ENCODE data around the gene TMEM256.

Gene TMEM256

DNA sequence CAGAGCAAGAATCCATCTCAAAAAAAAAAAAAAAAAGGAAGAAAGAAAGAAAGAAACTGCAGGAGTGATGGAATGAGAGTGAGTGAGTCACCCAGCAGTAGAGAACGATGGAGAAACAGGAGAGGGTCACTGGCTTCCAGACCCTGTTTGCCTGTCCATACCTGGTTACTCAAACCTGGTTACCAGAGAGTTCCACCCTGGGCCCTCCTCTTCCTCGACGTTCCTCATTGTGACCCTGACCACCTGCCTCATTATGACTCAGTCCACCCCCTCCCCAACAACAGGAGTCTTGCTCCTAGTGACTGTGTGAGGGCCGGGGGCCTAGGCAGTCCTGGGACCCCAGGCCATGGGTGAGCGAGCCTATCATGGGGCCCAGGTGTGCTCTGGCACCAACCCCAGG, 24.7 kb upstream of the TMEM256 start, which contains the start of gene SPEM3:
SPEM3 (plus strand) TSS at position 301 of the 400 bp plus-strand sequence; CDS start at position 347, 46 bp downstream.
- no peak for DNase-seq

GRCh38 chr17:7427549-7427948, 23.7 kb upstream of the TMEM256 start:
- no peak for DNase-seq

GRCh38 chr17:7426896-7427489, 23.1 kb upstream of the TMEM256 start:
- DNase-seq, result no peak

GRCh38 chr17:7426203-7426863, 22.4 kb upstream of the TMEM256 start:
- no peak for DNase-seq

- no peak for DNase-seq
These were observed 21.9 kb upstream of the TMEM256 start for GRCh38 chr17:7425756-7426155.

- no peak for DNase-seq
These were observed 21.4 kb upstream of the TMEM256 start, which contains the start of gene SPEM2 for GRCh38 chr17:7425316-7425715. Gene SPEM2 (plus strand): TSS chr17:7425616. CDS start chr17:7425689, 73 bp downstream.

- no peak for DNase-seq
These were observed 19.8 kb upstream of the TMEM256 start for GRCh38 chr17:7423679-7424078.

DNA sequence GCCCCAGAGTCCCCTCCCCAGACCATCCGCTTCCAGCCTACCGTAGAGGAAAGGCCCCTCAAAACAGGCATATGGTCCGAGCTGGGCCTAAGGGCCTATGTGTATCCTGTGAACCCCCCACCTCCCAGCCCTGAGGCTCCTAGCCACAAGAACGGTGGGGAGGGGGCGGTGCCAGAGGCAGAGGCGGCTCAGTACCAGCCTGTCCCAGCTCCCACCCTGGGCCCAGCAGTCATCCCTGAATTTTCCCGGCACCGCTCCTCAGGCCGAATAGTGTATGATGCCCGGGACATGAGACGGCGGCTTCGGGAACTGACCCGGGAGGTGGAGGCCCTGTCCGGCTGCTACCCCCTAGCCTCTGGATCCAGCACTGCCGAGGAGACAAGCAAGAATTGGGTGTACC, 17.3 kb upstream of the TMEM256 start:
- DNase-seq, result no peak

DNA sequence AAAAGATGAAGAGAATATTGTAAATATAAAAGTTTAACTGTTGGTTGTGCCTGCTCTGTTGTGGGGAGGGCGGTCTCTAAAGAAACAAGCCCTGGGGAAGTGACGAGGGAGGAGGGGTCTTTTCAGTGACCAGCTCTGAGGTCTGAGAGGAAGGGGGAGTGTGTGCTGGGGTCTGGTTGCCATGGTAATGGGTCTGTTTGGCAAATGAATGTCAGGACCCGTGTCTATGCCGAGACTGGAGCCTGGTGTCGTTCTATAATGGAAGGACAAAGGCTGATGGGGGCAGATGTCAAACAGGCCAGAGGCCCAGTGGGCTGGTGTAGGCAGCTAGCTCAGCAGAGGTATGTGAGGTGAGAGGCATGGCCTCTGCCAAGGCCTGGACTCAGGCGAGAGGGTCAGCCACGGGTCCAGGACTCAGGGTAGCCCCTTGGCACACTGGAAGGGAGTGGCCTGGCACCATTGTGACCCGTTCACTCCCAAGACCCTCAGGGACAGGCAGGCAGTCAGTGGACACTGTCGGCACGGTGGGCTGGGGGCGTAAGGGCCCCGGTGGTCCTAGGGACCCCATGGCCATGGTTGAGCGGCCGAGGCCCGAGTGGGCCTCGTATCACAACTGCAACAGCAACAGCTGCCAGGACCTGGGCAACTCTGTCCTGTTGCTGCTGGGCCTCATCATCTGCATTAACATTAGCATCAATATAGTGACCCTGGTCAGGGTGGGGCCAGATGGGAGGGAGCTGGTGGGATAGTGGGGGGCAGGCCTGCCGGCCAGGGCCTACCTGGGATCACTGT, 16.1 kb upstream of the TMEM256 start, which contains the start of gene SPEM1:
SPEM1 (plus strand) TSS at position 506 of the 792 bp plus-strand sequence; CDS start at position 567, 61 bp downstream.
- no peak for DNase-seq

DNA sequence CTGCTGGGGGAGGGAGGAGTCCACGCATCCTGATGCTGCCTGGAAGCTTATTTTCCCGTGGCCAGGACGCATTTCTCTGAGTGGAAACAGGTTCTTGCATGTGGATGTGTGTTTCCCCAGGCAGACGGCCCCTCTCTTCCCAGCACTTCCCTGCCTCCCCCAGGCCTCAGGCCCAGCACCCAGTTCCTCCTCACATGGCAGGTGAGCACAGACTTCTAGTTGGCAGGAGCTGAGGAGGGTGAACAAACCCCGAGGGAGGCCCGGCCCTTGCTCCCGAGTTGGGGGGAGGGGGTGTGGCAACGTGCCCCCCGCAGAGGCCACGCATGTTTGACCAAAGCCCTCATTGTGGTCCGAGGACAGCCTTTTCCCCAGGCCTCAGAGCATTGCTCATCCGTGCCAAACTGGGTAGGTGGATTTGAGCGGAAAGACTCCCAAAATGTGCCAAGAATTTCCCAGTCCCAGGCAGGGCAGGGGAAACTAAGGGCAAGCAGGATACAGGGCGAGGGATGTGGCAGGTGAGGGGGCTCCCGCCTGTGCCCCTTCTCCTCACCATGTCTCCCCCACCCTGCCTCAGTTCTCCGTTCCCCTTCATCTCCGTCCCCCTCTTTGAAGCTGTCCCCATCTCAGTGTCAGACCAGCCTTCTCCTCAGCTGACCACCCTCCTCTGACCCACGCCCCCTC, 14.7 kb upstream of the TMEM256 start:
- no peak for DNase-seq

- DNase-seq, result no peak
These were observed 13.3 kb upstream of the TMEM256 start for GRCh38 chr17:7417056-7417655.

DNA sequence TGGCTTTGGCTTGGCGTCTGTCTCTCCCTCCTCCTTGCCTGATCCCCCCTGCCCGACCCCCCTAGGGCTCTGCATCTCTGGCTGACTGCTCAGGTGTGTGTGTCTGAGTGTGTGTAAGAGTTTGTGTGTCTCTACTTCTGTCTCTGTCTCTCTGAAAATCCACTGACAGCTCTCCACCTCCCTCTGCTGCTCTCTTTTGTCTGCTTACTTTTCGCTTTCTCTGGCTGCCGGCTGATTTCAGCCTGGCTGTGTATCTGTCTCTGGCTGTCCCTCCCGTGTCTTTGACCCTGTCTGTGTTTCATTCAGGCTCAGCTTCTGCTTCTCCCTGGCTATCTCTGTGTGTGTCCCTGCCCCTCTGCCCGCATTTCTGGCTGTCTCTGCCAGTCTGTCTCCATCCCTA, 12.4 kb upstream of the TMEM256 start:
- no peak for DNase-seq

DNA sequence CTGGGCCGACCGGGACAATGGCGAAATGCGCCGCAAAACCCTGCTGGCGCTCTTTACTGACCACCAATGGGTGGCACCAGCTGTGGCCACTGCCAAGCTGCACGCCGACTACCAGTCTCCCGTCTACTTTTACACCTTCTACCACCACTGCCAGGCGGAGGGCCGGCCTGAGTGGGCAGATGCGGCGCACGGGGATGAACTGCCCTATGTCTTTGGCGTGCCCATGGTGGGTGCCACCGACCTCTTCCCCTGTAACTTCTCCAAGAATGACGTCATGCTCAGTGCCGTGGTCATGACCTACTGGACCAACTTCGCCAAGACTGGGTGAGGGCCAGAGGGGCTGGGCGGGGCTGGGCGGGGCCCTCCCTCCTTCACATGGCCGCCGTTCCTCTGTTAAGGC, 11.9 kb upstream of the TMEM256 start:
- DNase-seq, result no peak

DNA sequence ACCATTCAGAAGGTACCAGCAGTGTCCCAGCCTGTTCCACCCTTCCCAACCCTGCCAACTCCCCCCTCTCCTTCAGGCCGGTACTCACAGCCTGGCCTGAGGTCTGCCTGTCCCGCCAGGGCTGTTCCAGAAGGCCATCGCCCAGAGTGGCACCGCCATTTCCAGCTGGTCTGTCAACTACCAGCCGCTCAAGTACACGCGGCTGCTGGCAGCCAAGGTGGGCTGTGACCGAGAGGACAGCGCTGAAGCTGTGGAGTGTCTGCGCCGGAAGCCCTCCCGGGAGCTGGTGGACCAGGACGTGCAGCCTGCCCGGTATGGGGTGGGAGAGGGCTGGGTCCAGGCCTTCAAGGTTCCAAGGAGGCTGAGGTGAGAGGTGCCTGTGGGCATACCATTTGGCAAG, 10.9 kb upstream of the TMEM256 start:
- no peak for DNase-seq

GRCh38 chr17:7413346-7413985, 9.6 kb upstream of the TMEM256 start:
- DNase-seq, result no peak

GRCh38 chr17:7411427-7411750, 7.5 kb upstream of the TMEM256 start:
- no peak for DNase-seq

DNA sequence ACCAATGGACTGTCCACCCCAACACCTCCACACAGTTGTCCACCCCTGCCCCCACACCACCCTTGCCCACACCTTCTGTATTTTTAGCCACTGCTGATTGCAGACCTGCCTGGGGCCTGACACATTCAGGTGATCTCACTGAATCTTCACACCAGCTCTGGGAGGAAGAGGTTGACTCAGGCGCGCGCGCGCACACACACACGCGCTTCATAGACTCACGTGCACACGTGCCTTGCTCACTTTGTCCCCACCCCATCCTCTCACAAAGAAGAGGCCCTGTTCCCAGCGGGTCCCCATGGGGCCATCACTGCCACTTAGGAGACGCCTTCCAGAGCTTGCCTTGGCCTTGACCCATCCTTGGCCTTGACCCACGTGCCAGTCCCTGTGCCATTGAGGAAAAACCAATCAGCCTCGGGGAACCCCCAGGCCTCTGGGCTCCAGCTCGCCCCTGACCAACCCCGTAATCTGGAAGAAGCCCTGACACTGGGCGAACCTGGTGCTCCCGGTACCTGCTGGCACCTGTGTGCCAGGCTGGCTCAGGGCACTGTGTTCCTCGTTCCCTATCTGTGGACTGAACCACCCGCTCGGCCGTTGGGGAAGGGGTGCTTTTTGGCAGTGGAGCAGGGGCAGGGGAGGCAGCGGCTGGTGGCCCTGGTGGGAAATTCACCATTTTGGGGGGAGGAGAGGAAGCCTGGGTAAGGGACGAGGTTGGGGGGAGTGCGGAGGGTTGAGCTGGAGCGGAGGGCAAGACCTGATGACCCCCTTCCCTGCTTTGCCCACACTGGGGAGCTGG, 6.9 kb upstream of the TMEM256 start:
- DNase-seq, result no peak

DNA sequence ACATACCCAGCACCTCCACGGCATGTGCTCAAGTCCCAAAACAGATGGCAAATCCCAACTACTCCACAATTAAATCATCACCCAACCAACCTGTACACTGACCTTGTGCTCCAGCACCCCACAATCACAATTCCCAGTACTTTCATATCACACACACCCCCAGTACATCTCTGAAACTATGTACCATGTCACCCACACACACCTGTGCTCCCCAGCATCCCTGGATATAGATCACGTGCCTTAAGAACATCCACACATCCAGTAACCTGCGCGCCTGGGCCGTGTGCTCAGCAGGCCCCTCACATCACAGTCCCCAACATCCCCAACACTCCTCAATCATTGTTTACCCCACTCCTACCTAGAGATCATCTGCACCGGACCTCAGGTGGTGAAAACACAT, 5.8 kb upstream of the TMEM256 start:
- no peak for DNase-seq

DNA sequence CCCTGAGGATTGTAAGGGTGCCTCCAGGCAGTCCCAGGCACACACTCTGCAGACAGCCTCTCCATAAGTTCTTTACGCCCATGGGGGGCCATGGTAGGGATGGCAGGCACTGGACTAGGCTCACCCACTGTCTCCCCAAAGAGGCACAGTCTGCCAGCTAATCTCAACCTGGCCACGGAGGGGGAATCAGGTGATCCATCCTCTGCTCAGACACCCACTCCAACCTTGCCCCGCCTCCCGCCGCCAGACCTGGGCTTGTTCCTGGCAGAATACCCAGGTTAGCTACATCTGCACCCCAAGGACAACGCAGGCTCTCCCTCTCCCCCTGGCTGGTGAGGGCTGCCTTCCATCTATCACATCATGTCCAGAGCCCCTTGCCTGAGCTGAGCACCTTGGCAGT, 5.0 kb upstream of the TMEM256 start:
- DNase-seq, result no peak

- no peak for DNase-seq
These were observed 4.4 kb upstream of the TMEM256 start for GRCh38 chr17:7408252-7408727.

GRCh38 chr17:7407485-7408251, 3.8 kb upstream of the TMEM256 start, which contains the start of gene NLGN2:
Gene NLGN2 (plus strand): TSS chr17:7407845. CDS start chr17:7408256, 411 bp downstream.
- DNase-seq, result no peak

Data from DMS 273 treated with DMSO at 0.1 percent for 48 hours (cell line).